ENCODE data around the gene IL23R. TPM values are rescaled to one million over a fixed set of nuclear protein-coding genes. Genes with fewer than 3 reads are reported as not detected.
A peak's percentile ranks its signal among the peaks of the same experiment; 100 is the strongest.
"Not testable (repeated sequence)": the region's sequence is repeated elsewhere in the genome, so short reads cannot be mapped to it uniquely, and the experiment has no call there.

IL23R gene
- total RNA-seq, 5 donors from 2014 or later (not counting 1 experiment from before 2014, with no cell fraction given), result 0.18 to 0.63 (median 0.43) TPM; not detected in 1

DNA sequence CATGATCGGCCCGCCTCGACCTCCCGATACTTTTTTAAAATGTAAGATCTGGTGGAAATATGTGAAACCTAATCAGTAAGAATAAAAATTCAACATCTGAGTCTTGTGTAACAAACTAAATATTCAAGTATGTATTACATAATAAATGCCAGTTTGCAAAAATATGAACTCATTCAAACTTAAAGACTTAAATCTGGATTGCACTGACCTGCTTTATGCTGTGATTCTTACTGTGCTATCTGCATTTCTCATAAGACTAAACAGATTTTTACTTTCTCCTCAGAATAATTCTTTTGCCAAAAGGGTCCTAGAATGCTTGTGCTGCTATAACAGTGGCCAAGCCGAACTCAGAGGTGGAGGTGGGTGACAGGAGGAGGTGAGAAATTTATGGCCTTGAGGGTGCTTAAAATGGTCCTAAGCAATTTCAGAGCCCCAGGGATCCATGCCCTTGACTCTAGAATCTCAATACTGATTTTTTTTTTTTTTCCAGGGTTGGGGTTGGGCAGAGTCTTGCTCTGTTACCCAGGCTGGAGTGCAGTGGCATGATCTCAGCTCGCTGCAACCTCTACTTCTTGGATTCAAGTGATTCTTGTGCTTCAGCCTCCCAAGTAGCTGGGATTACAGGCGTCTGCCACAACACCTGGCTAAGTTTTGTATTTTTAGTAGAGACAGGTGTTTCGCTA lies 38.2 kb downstream of the IL23R start:
- no peaks in the 10 kb centered on the region for H3K36me3 ChIP-seq (ENCODE audit: control insufficient read depth in 2 of 2, extremely low read depth in 1 of 2, insufficient read depth in 1 of 2, low read length in 1 of 2)
- ChIA-PET POLR2A (no interaction called here), CTCF (interaction anchor here (0.6 to 1.2 kb wide), 2 partner anchors 11 to 76 kb away, joined by 3 read pairs; no protein-coding TSS in a partner anchor)
- no peaks in the 10 kb centered on the region for H3K4me1 ChIP-seq (ENCODE audit: control insufficient read depth in 1 of 2, extremely low read depth in 1 of 2, insufficient read depth in 2 of 2, low read length in 2 of 2)
- Mint-ChIP-seq H3K4me1 (no peaks in the 10 kb centered on the region), H3K4me3 (no peak overlapping the region), H3K27ac (no peak overlapping the region), H3K9me3 (no peaks in the 10 kb centered on the region), H3K36me3 (no peaks in the 10 kb centered on the region), H3K27me3 (no peaks in the 10 kb centered on the region)
- H3K27ac ChIP-seq (ENCODE audit: low read length), result no peak overlapping the region
- H3K4me3 ChIP-seq (ENCODE audit: control insufficient read depth in 1 of 2, extremely low read depth in 1 of 2, low read length in 1 of 2), result no peak overlapping the region
- DNase-seq (no peak), ATAC-seq (replicated peaks in 1 of 4) (no peak)
- WGBS (ENCODE audit: insufficient coverage), result 61% methylated on average over 3 of the region's 8 CpGs
- H3K27me3 ChIP-seq (replicated peaks in 1 of 2; ENCODE audit: control insufficient read depth in 2 of 2, extremely low read depth in 1 of 2, insufficient read depth in 2 of 2, low read length in 1 of 2), result no peaks in the 10 kb centered on the region
- no peaks in the 10 kb centered on the region for H3K9me3 ChIP-seq

GRCh38 chr1:67207398-67207797 lies 41.1 kb downstream of the IL23R start:
- H3K27me3 ChIP-seq (replicated peaks in 1 of 2; ENCODE audit: control insufficient read depth in 2 of 2, extremely low read depth in 1 of 2, insufficient read depth in 2 of 2, low read length in 1 of 2); H3K27me3 Mint-ChIP-seq; POLR2A ChIA-PET; H3K27ac ChIP-seq (ENCODE audit: low read length); H3K4me3 Mint-ChIP-seq; H3K27ac Mint-ChIP-seq; ATAC-seq (replicated peaks in 1 of 4); DNase-seq; H3K4me1 ChIP-seq (ENCODE audit: control insufficient read depth in 1 of 2, extremely low read depth in 1 of 2, insufficient read depth in 2 of 2, low read length in 2 of 2); H3K4me3 ChIP-seq (ENCODE audit: control insufficient read depth in 1 of 2, extremely low read depth in 1 of 2, low read length in 1 of 2); H3K9me3 ChIP-seq; H3K36me3 ChIP-seq (ENCODE audit: control insufficient read depth in 2 of 2, extremely low read depth in 1 of 2, insufficient read depth in 1 of 2, low read length in 1 of 2); H3K36me3 Mint-ChIP-seq; H3K9me3 Mint-ChIP-seq: not testable (repeated sequence)
- WGBS (ENCODE audit: insufficient coverage), result no CpG with 5 or more reads among the region's 5 CpGs
- H3K4me1 Mint-ChIP-seq, result peaks cover 9 to 12% (median 12%) of the 10 kb centered on the region in 3 donors
- CTCF ChIA-PET, result interaction anchor here in 1 of 2 donors (1.5 kb wide), 1 partner anchor 212 kb away, joined by 11 read pairs; no protein-coding TSS in a partner anchor

- WGBS (ENCODE audit: insufficient coverage), result 0% methylated on average over 1 of the region's 2 CpGs
- no peaks in the 10 kb centered on the region for H3K9me3 Mint-ChIP-seq
- Histone ChIP-seq H3K4me3 (ENCODE audit: control insufficient read depth in 1 of 2, extremely low read depth in 1 of 2, low read length in 1 of 2) (no peak overlapping the region), H3K9me3 (no peaks in the 10 kb centered on the region), H3K27me3 (replicated peaks in 1 of 2; ENCODE audit: control insufficient read depth in 2 of 2, extremely low read depth in 1 of 2, insufficient read depth in 2 of 2, low read length in 1 of 2) (no peaks in the 10 kb centered on the region), H3K27ac (ENCODE audit: low read length) (no peak overlapping the region), H3K4me1 (ENCODE audit: control insufficient read depth in 1 of 2, extremely low read depth in 1 of 2, insufficient read depth in 2 of 2, low read length in 2 of 2) (peaks cover 7 to 14% of the 10 kb centered on the region in 2 experiments), H3K36me3 (ENCODE audit: control insufficient read depth in 2 of 2, extremely low read depth in 1 of 2, insufficient read depth in 1 of 2, low read length in 1 of 2) (no peaks in the 10 kb centered on the region)
- no peaks in the 10 kb centered on the region for H3K36me3 Mint-ChIP-seq
- H3K4me1 Mint-ChIP-seq, result peaks cover 15 to 20% (median 20%) of the 10 kb centered on the region in 3 donors
- H3K27me3 Mint-ChIP-seq, result no peaks in the 10 kb centered on the region
- no peak for DNase-seq
- no peak for ATAC-seq (replicated peaks in 1 of 4)
- no peak overlapping the region for H3K27ac Mint-ChIP-seq
- no peak overlapping the region for H3K4me3 Mint-ChIP-seq
- POLR2A ChIA-PET, result no interaction called here
- CTCF ChIA-PET, result interaction anchor here in 1 of 2 donors (0.6 to 1.1 kb wide), 3 partner anchors 18 to 1251 kb away, joined by 3 read pairs; no protein-coding TSS in a partner anchor
Measured at GRCh38 chr1:67208217-67208616, 42.0 kb downstream of the IL23R start.

DNA sequence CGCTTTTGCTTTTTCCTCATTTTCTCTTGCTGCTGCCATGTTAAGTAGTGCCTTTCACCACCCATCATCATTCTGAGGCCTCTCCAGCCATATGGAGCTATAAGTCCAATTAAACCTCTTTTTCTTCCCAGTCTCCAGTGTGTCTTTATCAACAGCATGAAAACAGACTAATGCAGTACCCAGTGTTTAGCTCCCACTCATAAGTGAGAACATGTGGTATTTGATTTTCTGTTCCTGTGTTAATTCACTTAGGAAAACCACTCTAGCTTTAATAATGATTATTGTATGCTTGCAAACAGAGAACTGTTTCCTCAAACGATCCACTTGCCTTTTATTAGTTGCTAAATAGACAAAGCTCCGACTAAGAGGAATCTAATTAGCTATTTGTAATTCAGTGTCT lies 43.3 kb downstream of the IL23R start:
- H3K27ac ChIP-seq (ENCODE audit: low read length), result no peak overlapping the region
- no peak for ATAC-seq (replicated peaks in 1 of 4)

GRCh38 chr1:67211589-67212563 lies 45.6 kb downstream of the IL23R start:
- Mint-ChIP-seq H3K36me3 (no peaks in the 10 kb centered on the region), H3K4me3 (no peak overlapping the region), H3K27me3 (no peaks in the 10 kb centered on the region), H3K9me3 (no peaks in the 10 kb centered on the region), H3K4me1 (peaks cover 23 to 26% (median 25%) of the 10 kb centered on the region in 3 donors), H3K27ac (peak overlapping the region in 1 of 2 donors; percentile 25)
- no peak overlapping the region for H3K4me3 ChIP-seq (ENCODE audit: control insufficient read depth in 1 of 2, extremely low read depth in 1 of 2, low read length in 1 of 2)
- no peak overlapping the region for H3K27ac ChIP-seq (ENCODE audit: low read length)
- ATAC-seq (replicated peaks in 1 of 4) (peak; percentile 47 to 68 (median 53)), DNase-seq (peak in 30 of 35 experiments; percentile 14 to 71 (median 46))
- no peaks in the 10 kb centered on the region for H3K9me3 ChIP-seq
- ChIA-PET CTCF (interaction anchor here (0.6 to 7.3 kb wide), 57 partner anchors 9 to 450 kb away, joined by 3 to 131 read pairs (median 5); partner anchors contain the start of genes IL23R (in 2 of the 2) and SLC35D1 (in 1 of the 2)), POLR2A (interaction anchor here (0.6 to 0.7 kb wide), 2 partner anchors 9 to 160 kb away, joined by 3 to 5 read pairs; no protein-coding TSS in a partner anchor)
- no peaks in the 10 kb centered on the region for H3K27me3 ChIP-seq (replicated peaks in 1 of 2; ENCODE audit: control insufficient read depth in 2 of 2, extremely low read depth in 1 of 2, insufficient read depth in 2 of 2, low read length in 1 of 2)
- peaks cover 10 to 14% of the 10 kb centered on the region in 2 experiments for H3K4me1 ChIP-seq (ENCODE audit: control insufficient read depth in 1 of 2, extremely low read depth in 1 of 2, insufficient read depth in 2 of 2, low read length in 2 of 2)
- WGBS (ENCODE audit: insufficient coverage), result 33% methylated on average over 1 of the region's 4 CpGs
- no peaks in the 10 kb centered on the region for H3K36me3 ChIP-seq (ENCODE audit: control insufficient read depth in 2 of 2, extremely low read depth in 1 of 2, insufficient read depth in 1 of 2, low read length in 1 of 2)

More for the DNA sequence above, 43.3 kb downstream of the IL23R start:
- no peak for DNase-seq
- no peaks in the 10 kb centered on the region for H3K27me3 Mint-ChIP-seq
- no peak overlapping the region for H3K27ac Mint-ChIP-seq
- H3K9me3 ChIP-seq, result no peaks in the 10 kb centered on the region
- WGBS (ENCODE audit: insufficient coverage), result 100% methylated on average over 1 of the region's 3 CpGs
- H3K36me3 ChIP-seq (ENCODE audit: control insufficient read depth in 2 of 2, extremely low read depth in 1 of 2, insufficient read depth in 1 of 2, low read length in 1 of 2), result no peaks in the 10 kb centered on the region
- no peak overlapping the region for H3K4me3 Mint-ChIP-seq
- H3K4me1 Mint-ChIP-seq, result peaks cover 18 to 24% (median 23%) of the 10 kb centered on the region in 3 donors
- H3K4me1 ChIP-seq (ENCODE audit: control insufficient read depth in 1 of 2, extremely low read depth in 1 of 2, insufficient read depth in 2 of 2, low read length in 2 of 2), result peaks cover 10 to 14% of the 10 kb centered on the region in 2 experiments
- ChIA-PET POLR2A (no interaction called here), CTCF (interaction anchor here (0.7 to 7.3 kb wide), 9 partner anchors 11 to 409 kb away, joined by 3 to 131 read pairs (median 3); no protein-coding TSS in a partner anchor)
- H3K36me3 Mint-ChIP-seq, result no peaks in the 10 kb centered on the region
- H3K27me3 ChIP-seq (replicated peaks in 1 of 2; ENCODE audit: control insufficient read depth in 2 of 2, extremely low read depth in 1 of 2, insufficient read depth in 2 of 2, low read length in 1 of 2), result no peaks in the 10 kb centered on the region
- H3K9me3 Mint-ChIP-seq, result no peaks in the 10 kb centered on the region
- H3K4me3 ChIP-seq (ENCODE audit: control insufficient read depth in 1 of 2, extremely low read depth in 1 of 2, low read length in 1 of 2), result no peak overlapping the region

DNA sequence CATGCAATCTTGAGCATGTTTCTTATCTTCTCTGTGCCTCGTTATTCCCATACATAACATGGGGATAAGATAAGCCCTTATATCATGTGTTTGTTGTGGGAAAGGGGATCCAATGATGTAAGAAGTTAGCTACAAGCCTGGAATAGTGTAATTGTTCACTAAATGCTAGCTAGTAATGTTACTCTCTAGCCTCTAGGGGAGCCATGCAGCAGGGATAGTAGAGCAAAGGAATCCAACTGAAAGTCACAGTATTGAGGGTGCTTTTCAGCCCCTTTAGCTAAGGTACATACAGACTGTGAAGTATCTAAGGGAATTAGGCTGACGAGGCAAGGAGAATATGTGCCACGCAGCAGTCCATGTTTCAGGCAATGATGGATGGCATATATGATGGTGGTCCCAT lies 46.9 kb downstream of the IL23R start:
- DNase-seq, result peak in 1 of 35 experiments; percentile 31
- Histone ChIP-seq H3K36me3 (ENCODE audit: control insufficient read depth in 2 of 2, extremely low read depth in 1 of 2, insufficient read depth in 1 of 2, low read length in 1 of 2) (no peaks in the 10 kb centered on the region), H3K4me1 (ENCODE audit: control insufficient read depth in 1 of 2, extremely low read depth in 1 of 2, insufficient read depth in 2 of 2, low read length in 2 of 2) (peaks cover 10 to 14% of the 10 kb centered on the region in 2 experiments), H3K9me3 (no peaks in the 10 kb centered on the region), H3K4me3 (ENCODE audit: control insufficient read depth in 1 of 2, extremely low read depth in 1 of 2, low read length in 1 of 2) (no peak overlapping the region), H3K27me3 (replicated peaks in 1 of 2; ENCODE audit: control insufficient read depth in 2 of 2, extremely low read depth in 1 of 2, insufficient read depth in 2 of 2, low read length in 1 of 2) (no peaks in the 10 kb centered on the region), H3K27ac (ENCODE audit: low read length) (no peak overlapping the region)
- Mint-ChIP-seq H3K4me3 (no peak overlapping the region), H3K36me3 (no peaks in the 10 kb centered on the region), H3K4me1 (peaks cover 23 to 26% (median 25%) of the 10 kb centered on the region in 3 donors), H3K27me3 (no peaks in the 10 kb centered on the region), H3K27ac (no peak overlapping the region), H3K9me3 (no peaks in the 10 kb centered on the region)
- CTCF ChIA-PET, result interaction anchor here (0.5 to 7.3 kb wide), 35 partner anchors 7 to 1641 kb away, joined by 3 to 131 read pairs (median 5); partner anchors contain the start of genes IL23R (in 2 of the 2) and SLC35D1 (in 1 of the 2)
- POLR2A ChIA-PET, result no interaction called here
- WGBS (ENCODE audit: insufficient coverage), result 100% methylated on average over 1 of the region's 3 CpGs
- peak in 1 of 4 experiments; percentile 37 for ATAC-seq (replicated peaks in 1 of 4)
